ENCODE measurements around the gene SLC6A9.

Gene SLC6A9

GRCh38 chr1:43947061-43947873, 84.0 kb downstream of the SLC6A9 start:
- H3K36me3 ChIP-seq (ENCODE audit: control insufficient read depth in 1 of 2, insufficient read depth in 2 of 2, low read depth in 1 of 2, low read length in 2 of 2) = peaks cover 9 to 18% of the 10 kb centered on the region in 2 experiments
- DNase-seq = no peak
- peaks cover 30% of the 10 kb centered on the region for H3K4me1 ChIP-seq (ENCODE audit: control insufficient read depth, insufficient read depth, low read depth, low read length)
- no peak overlapping the region for H2BK120ac ChIP-seq (ENCODE audit: low read depth, low read length)
- H4K91ac ChIP-seq (ENCODE audit: low read length) = peak overlapping the region; percentile 2
- no peaks in the 10 kb centered on the region for H3K27me3 ChIP-seq (ENCODE audit: control insufficient read depth in 1 of 2, insufficient read depth in 1 of 2, low read length in 2 of 2)
- H3K4me3 ChIP-seq (ENCODE audit: insufficient read depth in 1 of 2, low read depth in 1 of 2, low read length in 2 of 2) = peak overlapping the region; percentile 68 to 99
- H2AK5ac ChIP-seq (ENCODE audit: low read length, severe bottlenecking) = no peak overlapping the region
- peak overlapping the region; percentile 90 for H2BK15ac ChIP-seq (ENCODE audit: low read depth, poor library complexity, severe bottlenecking)
- H3K18ac ChIP-seq (ENCODE audit: low read depth in 1 of 2, low read length in 2 of 2) = peak overlapping the region; percentile 87 to 96
- H3K79me1 ChIP-seq (replicated peaks; ENCODE audit: low read length, poor library complexity, severe bottlenecking) = peaks cover 29% of the 10 kb centered on the region
- H3K9me3 ChIP-seq (ENCODE audit: control insufficient read depth, low read length) = no peaks in the 10 kb centered on the region
- peak overlapping the region in 1 of 2 experiments; percentile 98 for H3K14ac ChIP-seq (ENCODE audit: low read length in 2 of 2)
- 17% methylated on average over 27 of the region's 27 CpGs for WGBS
- H3K23ac ChIP-seq (ENCODE audit: low read length in 2 of 2) = peak overlapping the region in 1 of 2 experiments; percentile 97
- peak overlapping the region in 1 of 2 experiments; percentile 96 for H3K4ac ChIP-seq (ENCODE audit: low read depth in 1 of 2, low read length in 2 of 2)
- peak overlapping the region; percentile 85 for H3K4me2 ChIP-seq (ENCODE audit: low read length, poor library complexity, severe bottlenecking)
- H2BK5ac ChIP-seq (ENCODE audit: low read depth, low read length, poor library complexity, severe bottlenecking) = no peak overlapping the region
- peak overlapping the region in 1 of 2 experiments; percentile 75 for H2BK12ac ChIP-seq (ENCODE audit: low read length in 2 of 2)
- H3K9ac ChIP-seq (ENCODE audit: low read length) = peak overlapping the region; percentile 100
- H3K27ac ChIP-seq (ENCODE audit: low read length, poor library complexity, severe bottlenecking) = no peak overlapping the region
- peak overlapping the region; percentile 1 for H4K8ac ChIP-seq (ENCODE audit: low read length)
- peak overlapping the region; percentile 98 for H2AFZ ChIP-seq (ENCODE audit: low read depth, low read length)

Data from mesenchymal stem cell (in vitro differentiated cells and primary cell).